HK-2 (cell line): ENCODE results near the gene RNF151.
"Not testable (repeated sequence)": the region's sequence is repeated elsewhere in the genome, so short reads cannot be mapped to it uniquely, and the experiment has no call there.

ENCODE experiments used
- DNase-seq: peaks from one replicate; pipeline ENCODE4 v3.0.0-alpha.2; 2018; ENCODE audit not compliant: unreplicated experiment

The RNF151 gene

GRCh38 chr16:1938910-1939309 is 27.7 kb upstream of the RNF151 start:
- no peak for DNase-seq

GRCh38 chr16:1939833-1940232 is 26.8 kb upstream of the RNF151 start:
- not testable (repeated sequence) for DNase-seq

- DNase-seq, result peak; percentile 44
Measured at GRCh38 chr16:1940273-1941161, 26.1 kb upstream of the RNF151 start.

GRCh38 chr16:1941162-1942046 is 25.3 kb upstream of the RNF151 start:
- DNase-seq, result peak; percentile 76

GRCh38 chr16:1942047-1942809 is 24.4 kb upstream of the RNF151 start:
- DNase-seq, result peak; percentile 28

- peak; percentile 96 for DNase-seq
Measured at GRCh38 chr16:1942810-1943726, 23.6 kb upstream of the RNF151 start, which contains the start of gene MSRB1. MSRB1 (minus strand) TSS chr16:1943199; CDS start chr16:1943156, 43 bp downstream.

- DNase-seq, result no peak
Measured at GRCh38 chr16:1944612-1945199, 21.9 kb upstream of the RNF151 start.

GRCh38 chr16:1945559-1946391 is 20.9 kb upstream of the RNF151 start:
- no peak for DNase-seq

GRCh38 chr16:1946495-1947368 is 19.9 kb upstream of the RNF151 start:
- no peak for DNase-seq

- DNase-seq, result no peak
Measured at GRCh38 chr16:1947369-1947670, 19.3 kb upstream of the RNF151 start.

GRCh38 chr16:1949507-1949906 is 17.1 kb upstream of the RNF151 start:
- DNase-seq, result no peak

GRCh38 chr16:1950047-1950446 is 16.6 kb upstream of the RNF151 start:
- DNase-seq, result no peak

GRCh38 chr16:1950559-1950958 is 16.1 kb upstream of the RNF151 start:
- no peak for DNase-seq

GRCh38 chr16:1953734-1954133 is 12.9 kb upstream of the RNF151 start:
- DNase-seq, result no peak

- DNase-seq, result not testable (repeated sequence)
Measured at GRCh38 chr16:1957434-1958142, 9.1 kb upstream of the RNF151 start.

GRCh38 chr16:1958143-1958491 is 8.5 kb upstream of the RNF151 start:
- DNase-seq, result not testable (repeated sequence)

- DNase-seq, result no peak
Measured at GRCh38 chr16:1958715-1959268, 7.9 kb upstream of the RNF151 start.
